ENCODE measurements around the gene MVB12B. TPM values are rescaled to one million over a fixed set of nuclear protein-coding genes. Genes with fewer than 3 reads are reported as not detected.

MVB12B gene
- total and polyA plus RNA-seq, 2 of the 4 experiments (the other 2 are of a cell fraction) = 2.0 to 4.0 TPM

- Histone ChIP-seq H4K8ac (ENCODE audit: low read depth in 2 of 2, low read length in 2 of 2) (no peak overlapping the region), H3K23ac (ENCODE audit: low read depth, low read length) (no peak overlapping the region), H2AK5ac (ENCODE audit: low read depth, low read length) (no peak overlapping the region; the same call in 1 of the 2 replicates), H3K4me2 (ENCODE audit: low read depth, low read length) (no peak overlapping the region), H3K27me3 (ENCODE audit: control insufficient read depth, insufficient read depth, low read length) (no peaks in the 10 kb centered on the region), H3K56ac (ENCODE audit: extremely low read depth, insufficient read depth, low read length) (no peak overlapping the region), H4K5ac (ENCODE audit: low read depth, low read length) (no peak overlapping the region), H2AK9ac (replicated peaks; ENCODE audit: low read depth, low read length, poor library complexity) (no peak overlapping the region), H3K9me1 (ENCODE audit: insufficient read depth, low read length) (peaks cover 15% of the 10 kb centered on the region; the same call in 1 of the 2 replicates), H3K18ac (ENCODE audit: low read depth, low read length) (no peak overlapping the region), H3K79me1 (ENCODE audit: low read depth in 1 of 2, low read length in 2 of 2) (no peaks in the 10 kb centered on the region), H3K9ac (ENCODE audit: low read depth, low read length) (no peak overlapping the region), H2BK120ac (ENCODE audit: low read depth, low read length) (no peak overlapping the region), H2BK5ac (ENCODE audit: low read depth, low read length, poor library complexity, severe bottlenecking) (no peak overlapping the region), H3K14ac (replicated peaks; ENCODE audit: low read depth, low read length) (no peak overlapping the region), H2BK20ac (ENCODE audit: low read depth, low read length) (no peak overlapping the region), H4K20me1 (ENCODE audit: insufficient read depth, low read length) (no peaks in the 10 kb centered on the region), H3K4ac (ENCODE audit: low read depth, low read length) (no peak overlapping the region), H2AFZ (replicated peaks; ENCODE audit: low read length, poor library complexity) (no peak overlapping the region), H3K36me3 (ENCODE audit: control insufficient read depth, insufficient read depth, low read length) (peaks cover 2% of the 10 kb centered on the region; the same call in 1 of the 2 replicates), H3K27ac (ENCODE audit: insufficient read depth, low read length) (no peak overlapping the region), H3K9me3 (ENCODE audit: control insufficient read depth, insufficient read depth, low read length) (no peaks in the 10 kb centered on the region), H3K4me1 (ENCODE audit: control insufficient read depth, insufficient read depth, low read length) (peaks cover 17% of the 10 kb centered on the region), H4K91ac (ENCODE audit: insufficient read depth, low read depth, low read length) (no peak overlapping the region), H2BK15ac (ENCODE audit: low read depth, low read length) (no peak overlapping the region), H3K4me3 (ENCODE audit: insufficient read depth, low read depth, low read length) (no peak overlapping the region)
- no peak for TF ChIP-seq POLR2A (IDR thresholded peaks at IDR 0.05; ENCODE audit: low read depth, low read length)
- TF ChIP-seq BHLHE40 (IDR thresholded peaks at IDR 0.05; ENCODE audit: low read depth, low read length) = no peak
- TF ChIP-seq CEBPB (IDR thresholded peaks at IDR 0.05; ENCODE audit: low read depth, low read length) = no peak
- no peak for TF ChIP-seq SMC3 (IDR thresholded peaks at IDR 0.05; ENCODE audit: low read depth, low read length)
- TF ChIP-seq CTCF (conservative IDR thresholded peaks at IDR 0.05; ENCODE audit: low read depth, low read length) = no peak
- no peak for TF ChIP-seq FOS (IDR thresholded peaks at IDR 0.05; ENCODE audit: low read depth, low read length)
- TF ChIP-seq MXI1 (IDR thresholded peaks at IDR 0.05; ENCODE audit: borderline replicate concordance, low read depth, low read length) = no peak
- TF ChIP-seq MAZ (IDR thresholded peaks at IDR 0.05; ENCODE audit: borderline replicate concordance, low read depth, low read length) = no peak
- no peak for TF ChIP-seq RAD21 (IDR thresholded peaks at IDR 0.05; ENCODE audit: low read length)
- dilution Hi-C loops (cut with HindIII; ENCODE audit: low sequenced_read_pairs, unreplicated experiment) (no loop called here), intact Hi-C loops (cut with micrococcal nuclease) (no loop called here), in situ Hi-C loops (cut with MboI; ENCODE audit: low sequenced_read_pairs) (loop anchor here (10.0 kb wide), 1 partner anchor 987 kb away; no protein-coding TSS in a partner anchor)
- no peak for DNase-seq
- no TSS peak for BruUV-seq (replicated peaks)
- ChIA-PET POLR2A (ENCODE audit: unreplicated experiment) (no interaction called here), CTCF (no interaction called here)
- WGBS, 2 experiments (ENCODE audit: extremely low coverage in 2 of 2, insufficient read length in 1 of 2) = 92% methylated on average over 7 of the region's 24 CpGs; no CpG with 5 or more reads in 1 of the 2 experiments
- ATAC-seq (ENCODE audit: low read depth) = no peak
These were observed 65.4 kb downstream of the MVB12B start for GRCh38 chr9:126391713-126392661.
